NCI-H1694 treated with DMSO at 0.1 percent for 48 hours (cell line): ENCODE measurements around the gene HRG.

Experiments used
- DNase-seq: peaks from one replicate; lab custom pipeline; 2025; lab: John Stamatoyannopoulos, UW

The HRG gene

GRCh38 chr3:186639778-186640472 is 25.9 kb upstream of the HRG start, which contains the start of gene FETUB:
TSS of gene FETUB (plus strand) at chr3:186640399. CDS start at chr3:186640461, 62 bp downstream.
- no peak for DNase-seq

- DNase-seq = no peak
These were observed 25.4 kb upstream of the HRG start for GRCh38 chr3:186640473-186640818.

DNA sequence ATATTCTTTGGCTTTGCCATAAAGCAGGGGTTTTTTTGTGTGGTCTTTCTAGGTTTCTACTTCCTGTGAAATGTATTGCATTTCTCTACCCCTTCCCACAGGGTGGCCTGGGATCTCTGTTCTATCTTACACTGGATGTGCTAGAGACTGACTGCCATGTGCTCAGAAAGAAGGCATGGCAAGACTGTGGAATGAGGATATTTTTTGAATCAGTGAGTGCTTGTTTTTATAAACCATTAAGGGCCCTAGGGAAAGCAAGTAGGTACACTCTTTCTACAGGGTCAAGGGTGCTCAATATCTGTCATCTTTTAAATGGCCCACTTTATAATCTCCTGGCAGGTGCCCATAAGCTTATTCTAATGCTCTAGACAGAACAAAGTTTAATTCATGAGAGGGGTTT is 24.9 kb upstream of the HRG start:
- DNase-seq = no peak

DNA sequence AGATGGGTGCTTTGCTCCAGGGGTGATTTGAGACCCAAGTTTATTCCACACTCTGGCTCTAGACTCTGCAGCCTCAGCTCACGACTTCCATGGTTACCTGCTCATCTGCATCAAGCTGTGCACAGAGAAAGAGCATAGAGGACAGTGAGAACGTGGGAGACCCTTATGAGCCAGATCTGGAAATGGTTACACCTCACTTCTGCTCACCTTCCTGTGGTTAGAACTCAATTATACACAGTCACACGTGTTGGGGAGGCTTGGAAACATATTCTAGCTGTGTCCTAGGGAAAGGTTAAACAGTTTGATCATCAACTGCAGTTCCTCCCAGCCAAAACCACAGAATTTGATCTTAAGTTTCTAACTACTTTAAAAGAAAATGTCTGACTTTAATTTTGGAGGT is 23.8 kb upstream of the HRG start:
- DNase-seq = no peak

- DNase-seq = no peak
These were observed 22.3 kb upstream of the HRG start for GRCh38 chr3:186643493-186643892.

DNA sequence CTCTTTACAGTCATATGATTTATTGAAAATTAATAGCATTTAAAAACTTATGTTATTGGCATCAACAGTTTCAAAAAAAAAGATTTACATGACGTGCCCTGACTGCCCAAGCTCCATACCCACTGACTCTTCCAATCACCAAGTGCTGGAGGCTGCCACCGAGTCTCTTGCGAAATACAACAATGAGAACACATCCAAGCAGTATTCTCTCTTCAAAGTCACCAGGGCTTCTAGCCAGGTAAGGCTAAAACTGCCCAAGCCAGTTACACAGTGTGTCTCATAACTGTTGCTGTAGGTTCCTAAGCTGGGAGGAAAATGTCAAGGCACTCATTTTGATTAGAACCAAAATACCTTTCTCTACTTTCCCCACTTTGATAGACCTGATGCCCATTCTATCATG is 21.1 kb upstream of the HRG start:
- no peak for DNase-seq

DNA sequence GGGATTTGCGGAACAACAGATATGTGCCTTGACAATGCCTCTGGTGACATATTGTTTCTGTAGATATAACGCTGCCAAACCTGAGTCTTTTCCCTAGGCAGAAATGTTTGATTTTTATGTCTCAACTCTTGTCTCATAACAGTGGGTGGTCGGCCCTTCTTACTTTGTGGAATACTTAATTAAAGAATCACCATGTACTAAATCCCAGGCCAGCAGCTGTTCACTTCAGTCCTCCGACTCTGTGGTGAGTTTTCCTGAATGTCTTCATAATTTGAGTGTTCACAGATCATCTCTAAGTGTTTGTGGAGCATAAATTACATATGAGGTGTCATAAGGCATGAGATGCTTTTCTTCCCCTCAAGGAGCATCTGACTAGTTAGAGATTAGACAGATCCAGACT is 19.7 kb upstream of the HRG start:
- no peak for DNase-seq

DNA sequence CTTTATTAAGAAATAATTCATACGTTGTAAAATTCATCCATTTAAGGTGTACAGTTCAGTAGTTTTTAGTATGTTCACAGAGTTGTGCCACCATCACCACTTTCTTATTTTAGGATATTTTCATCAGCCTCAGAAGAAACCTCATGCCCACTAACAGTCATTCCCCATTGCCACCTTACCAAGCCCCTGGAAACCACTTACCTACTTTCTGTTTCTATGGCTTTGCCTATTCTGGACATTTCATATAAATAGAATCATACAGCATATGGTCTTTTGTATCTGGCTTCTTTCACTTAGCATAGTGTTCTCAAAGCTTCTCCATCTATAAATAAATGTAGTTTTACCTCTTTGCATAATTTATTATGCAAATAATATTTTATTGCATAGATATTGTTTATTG is 19.0 kb upstream of the HRG start:
- no peak for DNase-seq

GRCh38 chr3:186648851-186649250 is 17.0 kb upstream of the HRG start:
- DNase-seq = no peak

DNA sequence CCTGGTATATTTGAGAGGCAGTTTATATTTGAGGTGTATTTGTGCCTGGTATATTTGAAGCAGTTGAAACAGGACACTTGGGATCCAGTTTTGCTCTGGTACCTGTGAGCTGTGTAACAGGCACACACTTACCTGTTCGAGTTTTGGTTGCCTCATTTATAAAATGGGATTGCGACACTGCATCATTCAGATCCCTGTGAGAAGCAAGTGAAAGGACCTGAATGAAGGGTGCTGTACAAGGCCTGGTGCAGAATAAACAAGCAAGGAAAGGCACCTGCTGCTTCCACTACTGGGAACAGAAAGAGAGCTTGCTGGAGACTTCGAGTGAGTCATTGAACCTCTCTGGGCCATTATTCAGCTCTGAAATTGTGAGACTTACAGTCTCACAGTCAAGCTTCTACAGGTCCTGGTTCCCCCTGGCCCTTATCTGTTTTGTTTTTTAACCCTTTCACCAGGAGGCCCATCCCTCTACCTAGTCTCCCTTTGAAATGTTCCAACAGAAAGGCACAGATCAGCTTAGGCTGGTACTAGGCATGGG is 14.1 kb upstream of the HRG start:
- DNase-seq = no peak

DNA sequence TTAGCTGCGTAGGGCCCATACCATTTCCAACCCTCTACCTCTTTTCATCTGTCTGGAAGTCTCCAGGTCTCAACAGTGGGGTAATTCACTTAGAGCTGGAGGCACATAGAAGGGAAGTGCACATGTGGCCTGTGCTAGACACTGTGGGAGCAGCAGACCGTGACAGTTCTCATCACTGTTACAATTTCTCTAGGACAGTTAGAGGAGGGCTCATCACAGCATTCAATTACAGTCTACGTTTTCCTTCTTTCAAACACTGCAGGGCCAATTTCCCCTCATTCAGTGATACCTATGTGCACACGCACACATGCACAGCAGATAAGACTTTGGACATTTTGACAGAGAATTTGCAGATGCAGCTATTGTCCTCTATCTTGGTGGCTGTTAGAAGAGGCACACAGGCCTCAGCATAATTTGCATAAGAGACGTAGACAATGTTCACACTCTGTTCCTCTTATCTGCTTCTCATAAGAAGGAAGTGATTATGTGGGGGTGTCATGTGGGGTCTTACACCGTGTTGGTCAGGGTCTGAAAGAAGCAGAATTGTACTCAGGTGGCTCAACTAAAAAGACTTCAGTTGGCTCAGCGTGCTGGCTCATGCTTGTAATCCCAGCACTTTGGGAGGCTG is 12.6 kb upstream of the HRG start:
- no peak for DNase-seq

DNA sequence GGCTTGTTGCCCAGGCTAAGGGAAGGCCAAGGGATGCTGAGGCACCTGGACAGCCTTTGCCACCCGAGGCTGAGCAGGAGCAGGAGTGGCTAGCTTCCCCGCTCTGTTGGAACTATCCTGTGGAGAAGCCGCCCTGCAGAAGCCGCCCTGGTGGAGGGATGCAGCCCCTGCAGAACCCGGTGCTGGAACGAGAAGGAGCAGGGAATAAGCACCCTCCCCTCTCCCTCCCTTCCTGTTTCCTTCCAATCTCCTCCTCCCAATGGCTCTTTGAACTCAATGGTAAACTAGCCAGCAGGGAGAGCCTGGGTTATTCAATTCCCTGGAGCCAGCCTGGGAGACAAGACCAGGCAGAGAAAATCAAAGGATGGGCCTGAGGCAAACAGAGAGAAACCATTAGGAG is 11.8 kb upstream of the HRG start:
- no peak for DNase-seq

DNA sequence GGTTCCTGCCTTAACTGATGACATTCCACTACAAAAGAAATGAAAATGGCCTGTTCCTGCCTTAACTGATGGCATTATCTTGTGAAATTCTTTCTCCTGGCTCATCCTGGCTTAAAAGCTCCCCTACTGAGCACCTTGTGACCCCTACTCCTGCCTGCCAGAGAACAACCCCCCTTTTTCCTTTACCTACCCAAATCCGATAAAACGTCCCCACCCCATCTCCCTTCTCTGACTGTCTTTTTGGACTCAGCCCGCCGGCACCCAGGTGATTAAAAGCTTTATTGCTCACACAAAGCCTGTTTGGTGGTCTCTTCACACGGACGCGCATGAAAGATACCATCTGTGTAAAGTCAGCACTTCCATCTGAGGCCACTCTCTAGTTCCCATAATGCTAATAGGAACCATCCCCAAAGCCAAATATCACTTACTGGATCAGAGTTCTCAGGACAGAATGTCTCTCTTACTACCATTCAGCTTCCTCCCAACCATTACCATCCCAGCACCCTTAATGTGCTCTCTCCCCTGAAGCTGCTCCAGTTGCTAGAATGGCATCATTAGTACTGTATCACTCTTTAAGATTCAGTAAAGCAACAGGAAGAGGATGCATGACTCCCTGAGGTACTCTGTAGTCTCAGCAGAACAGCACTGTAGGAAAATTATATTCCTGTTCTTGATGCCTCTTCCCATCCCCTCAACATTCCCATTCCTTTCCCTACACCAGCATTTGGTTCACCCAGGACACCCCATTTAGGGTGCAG is 2.3 kb upstream of the HRG start:
- DNase-seq = no peak

- no peak for DNase-seq
These were observed 1.7 kb upstream of the HRG start for GRCh38 chr3:186664119-186664495.

DNA sequence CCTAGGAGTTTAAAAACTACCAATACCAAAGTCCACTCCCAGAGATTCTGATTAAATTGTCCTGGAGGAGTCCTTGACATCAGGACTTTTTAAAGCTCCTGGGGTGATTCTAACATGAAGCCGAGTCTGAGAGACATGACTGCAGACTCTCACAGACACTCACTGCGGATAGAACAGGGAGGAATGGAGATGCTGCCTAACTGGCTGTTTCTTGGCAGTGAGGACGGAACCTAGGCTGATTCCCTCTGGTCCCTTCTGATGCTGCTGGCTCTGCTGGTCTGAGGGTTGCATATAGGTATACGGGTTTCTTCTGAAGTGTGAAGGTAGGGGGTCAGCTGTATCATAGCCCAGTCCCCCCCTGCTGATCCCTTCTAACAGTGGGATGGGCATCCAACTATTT is 1.3 kb upstream of the HRG start:
- DNase-seq = no peak

- DNase-seq = no peak
These were observed 2.6 kb downstream of the HRG start for GRCh38 chr3:186668426-186668825.

DNA sequence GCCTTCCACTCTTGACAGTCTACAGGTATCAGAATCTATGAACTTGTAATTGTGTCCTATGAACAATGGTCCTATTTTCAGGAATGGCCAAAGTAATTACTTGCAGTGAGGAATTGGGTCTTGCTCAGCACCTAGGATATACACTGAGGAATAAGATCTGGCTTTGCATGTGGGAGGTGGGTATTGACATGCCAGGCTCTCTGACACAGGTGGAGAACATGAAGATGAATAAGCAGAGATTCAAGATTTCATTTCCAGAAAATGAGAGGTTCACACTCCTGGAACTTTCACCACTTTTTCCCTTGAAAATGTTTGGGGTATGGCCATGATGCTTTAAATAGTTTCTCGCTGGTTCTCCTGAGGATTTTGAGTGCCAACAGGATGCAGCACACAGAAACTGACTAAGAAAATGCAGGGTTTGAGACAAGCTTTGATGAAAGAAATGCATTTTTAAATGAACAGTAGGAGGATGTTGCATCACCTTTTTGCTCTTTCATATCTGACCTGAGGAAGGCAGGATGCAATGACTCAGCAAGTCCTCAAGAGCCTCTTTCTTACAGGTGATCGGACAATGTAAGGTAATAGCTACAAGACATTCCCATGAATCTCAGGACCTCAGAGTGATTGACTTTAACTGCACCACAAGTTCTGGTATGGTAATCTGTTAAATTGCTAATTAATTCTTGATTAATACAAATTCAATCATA is 3.7 kb downstream of the HRG start:
- DNase-seq = no peak

- DNase-seq = no peak
These were observed 4.3 kb downstream of the HRG start for GRCh38 chr3:186670155-186670554.

GRCh38 chr3:186671051-186671450 is 5.2 kb downstream of the HRG start:
- DNase-seq = no peak

- no peak for DNase-seq
These were observed 12.8 kb downstream of the HRG start for GRCh38 chr3:186678604-186679003.

GRCh38 chr3:186679151-186679550 is 13.3 kb downstream of the HRG start:
- no peak for DNase-seq

DNA sequence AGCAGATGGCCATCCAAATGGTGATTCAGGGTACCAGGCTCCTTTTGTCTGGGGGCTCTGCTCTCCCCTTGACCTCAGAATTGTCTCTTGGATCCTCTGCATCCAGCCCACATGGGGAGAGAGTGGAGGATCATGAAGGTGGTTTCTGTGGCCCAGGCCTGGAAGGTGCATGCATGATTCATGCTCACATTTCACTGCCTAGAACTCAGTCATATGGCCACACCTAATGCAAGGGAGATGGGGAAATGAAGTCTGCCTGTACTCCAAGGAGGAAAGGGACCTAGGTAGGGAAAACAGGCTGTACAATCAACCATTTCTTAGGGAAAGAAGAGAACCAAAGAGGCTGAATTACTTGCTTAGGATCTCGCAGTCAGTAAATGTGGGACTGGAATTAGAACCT is 15.1 kb downstream of the HRG start:
- no peak for DNase-seq

- DNase-seq = no peak
These were observed 17.0 kb downstream of the HRG start for GRCh38 chr3:186682812-186683211.
